ENCODE measurements around the gene ARIH1. TPM values are rescaled to one million over a fixed set of nuclear protein-coding genes. Genes with fewer than 3 reads are reported as not detected.

ARIH1 gene
- polyA plus RNA-seq, 1 donor: 81.2 TPM

- 100% methylated on average over 1 of the region's 6 CpGs for WGBS (ENCODE audit: insufficient coverage, low lambda C conversion rate)
- Histone ChIP-seq H3K27me3 (ENCODE audit: control insufficient read depth, insufficient read depth, low read length) (no peaks in the 10 kb centered on the region), H3K27ac (ENCODE audit: low read length) (no peak overlapping the region), H3K4me3 (ENCODE audit: low read length) (no peak overlapping the region), H3K36me3 (ENCODE audit: control insufficient read depth, insufficient read depth, low read length) (peaks cover 12% of the 10 kb centered on the region), H3K9me3 (ENCODE audit: control insufficient read depth, low read depth, low read length) (no peaks in the 10 kb centered on the region), H3K4me1 (ENCODE audit: control insufficient read depth, insufficient read depth, low read length) (no peaks in the 10 kb centered on the region)
- DNase-seq: no peak
Measured at GRCh38 chr15:72483279-72483678, 9.1 kb downstream of the ARIH1 start.

- Histone ChIP-seq H3K4me1 (ENCODE audit: control insufficient read depth, insufficient read depth, low read length) (no peaks in the 10 kb centered on the region), H3K27me3 (ENCODE audit: control insufficient read depth, insufficient read depth, low read length) (no peaks in the 10 kb centered on the region), H3K36me3 (ENCODE audit: control insufficient read depth, insufficient read depth, low read length) (peaks cover 11% of the 10 kb centered on the region), H3K9me3 (ENCODE audit: control insufficient read depth, low read depth, low read length) (no peaks in the 10 kb centered on the region), H3K4me3 (ENCODE audit: low read length) (no peak overlapping the region), H3K27ac (ENCODE audit: low read length) (no peak overlapping the region)
- DNase-seq: no peak
- WGBS (ENCODE audit: insufficient coverage, low lambda C conversion rate): 100% methylated on average over 1 of the region's 3 CpGs
Measured at GRCh38 chr15:72486144-72486543, 12.0 kb downstream of the ARIH1 start.

GRCh38 chr15:72487070-72487797, 13.1 kb downstream of the ARIH1 start:
- WGBS (ENCODE audit: insufficient coverage, low lambda C conversion rate): no CpG with 5 or more reads among the region's 1 CpG

GRCh38 chr15:72488558-72488957, 14.4 kb downstream of the ARIH1 start:
- Histone ChIP-seq H3K36me3 (ENCODE audit: control insufficient read depth, insufficient read depth, low read length) (peaks cover 8% of the 10 kb centered on the region), H3K27me3 (ENCODE audit: control insufficient read depth, insufficient read depth, low read length) (no peaks in the 10 kb centered on the region), H3K4me3 (ENCODE audit: low read length) (no peak overlapping the region), H3K27ac (ENCODE audit: low read length) (no peak overlapping the region), H3K4me1 (ENCODE audit: control insufficient read depth, insufficient read depth, low read length) (no peaks in the 10 kb centered on the region), H3K9me3 (ENCODE audit: control insufficient read depth, low read depth, low read length) (no peaks in the 10 kb centered on the region)
- no CpG with 5 or more reads among the region's 2 CpGs for WGBS (ENCODE audit: insufficient coverage, low lambda C conversion rate)
- no peak for DNase-seq

More at GRCh38 chr15:72487070-72487797, 13.1 kb downstream of the ARIH1 start:
- no peaks in the 10 kb centered on the region for H3K27me3 ChIP-seq (ENCODE audit: control insufficient read depth, insufficient read depth, low read length)
- no peak for DNase-seq
- no peaks in the 10 kb centered on the region for H3K9me3 ChIP-seq (ENCODE audit: control insufficient read depth, low read depth, low read length)
- peaks cover 11% of the 10 kb centered on the region for H3K36me3 ChIP-seq (ENCODE audit: control insufficient read depth, insufficient read depth, low read length)
- no peak overlapping the region for H3K27ac ChIP-seq (ENCODE audit: low read length)
- H3K4me1 ChIP-seq (ENCODE audit: control insufficient read depth, insufficient read depth, low read length): no peaks in the 10 kb centered on the region
- no peak overlapping the region for H3K4me3 ChIP-seq (ENCODE audit: low read length)

GRCh38 chr15:72489943-72490554, 15.9 kb downstream of the ARIH1 start:
- no peak for DNase-seq
- Histone ChIP-seq H3K27me3 (ENCODE audit: control insufficient read depth, insufficient read depth, low read length) (no peaks in the 10 kb centered on the region), H3K9me3 (ENCODE audit: control insufficient read depth, low read depth, low read length) (no peaks in the 10 kb centered on the region), H3K4me1 (ENCODE audit: control insufficient read depth, insufficient read depth, low read length) (no peaks in the 10 kb centered on the region), H3K4me3 (ENCODE audit: low read length) (no peak overlapping the region), H3K36me3 (ENCODE audit: control insufficient read depth, insufficient read depth, low read length) (peaks cover 7% of the 10 kb centered on the region), H3K27ac (ENCODE audit: low read length) (no peak overlapping the region)
- no CpG with 5 or more reads among the region's 7 CpGs for WGBS (ENCODE audit: insufficient coverage, low lambda C conversion rate)

- Histone ChIP-seq H3K4me3 (ENCODE audit: low read length) (no peak overlapping the region), H3K36me3 (ENCODE audit: control insufficient read depth, insufficient read depth, low read length) (peaks cover 5% of the 10 kb centered on the region), H3K9me3 (ENCODE audit: control insufficient read depth, low read depth, low read length) (no peaks in the 10 kb centered on the region), H3K27me3 (ENCODE audit: control insufficient read depth, insufficient read depth, low read length) (no peaks in the 10 kb centered on the region), H3K27ac (ENCODE audit: low read length) (no peak overlapping the region), H3K4me1 (ENCODE audit: control insufficient read depth, insufficient read depth, low read length) (no peaks in the 10 kb centered on the region)
- 100% methylated on average over 1 of the region's 2 CpGs for WGBS (ENCODE audit: insufficient coverage, low lambda C conversion rate)
- no peak for DNase-seq
Measured at GRCh38 chr15:72491768-72492167, 17.6 kb downstream of the ARIH1 start.

- H3K27me3 ChIP-seq (ENCODE audit: control insufficient read depth, insufficient read depth, low read length): no peaks in the 10 kb centered on the region
- no peak overlapping the region for H3K4me3 ChIP-seq (ENCODE audit: low read length)
- no peak overlapping the region for H3K27ac ChIP-seq (ENCODE audit: low read length)
- peaks cover 5% of the 10 kb centered on the region for H3K36me3 ChIP-seq (ENCODE audit: control insufficient read depth, insufficient read depth, low read length)
- no peaks in the 10 kb centered on the region for H3K9me3 ChIP-seq (ENCODE audit: control insufficient read depth, low read depth, low read length)
- no peaks in the 10 kb centered on the region for H3K4me1 ChIP-seq (ENCODE audit: control insufficient read depth, insufficient read depth, low read length)
- no peak for DNase-seq
Measured at GRCh38 chr15:72492733-72493132, 18.6 kb downstream of the ARIH1 start.

- Histone ChIP-seq H3K9me3 (ENCODE audit: control insufficient read depth, low read depth, low read length) (no peaks in the 10 kb centered on the region), H3K27ac (ENCODE audit: low read length) (no peak overlapping the region), H3K27me3 (ENCODE audit: control insufficient read depth, insufficient read depth, low read length) (no peaks in the 10 kb centered on the region), H3K4me1 (ENCODE audit: control insufficient read depth, insufficient read depth, low read length) (no peaks in the 10 kb centered on the region), H3K36me3 (ENCODE audit: control insufficient read depth, insufficient read depth, low read length) (peaks cover 5% of the 10 kb centered on the region), H3K4me3 (ENCODE audit: low read length) (no peak overlapping the region)
- no peak for DNase-seq
- 83% methylated on average over 1 of the region's 2 CpGs for WGBS (ENCODE audit: insufficient coverage, low lambda C conversion rate)
Measured at GRCh38 chr15:72493220-72493619, 19.1 kb downstream of the ARIH1 start.

- Histone ChIP-seq H3K27me3 (ENCODE audit: control insufficient read depth, insufficient read depth, low read length) (no peaks in the 10 kb centered on the region), H3K4me3 (ENCODE audit: low read length) (no peak overlapping the region), H3K9me3 (ENCODE audit: control insufficient read depth, low read depth, low read length) (no peaks in the 10 kb centered on the region), H3K4me1 (ENCODE audit: control insufficient read depth, insufficient read depth, low read length) (no peaks in the 10 kb centered on the region), H3K36me3 (ENCODE audit: control insufficient read depth, insufficient read depth, low read length) (peaks cover 5% of the 10 kb centered on the region), H3K27ac (ENCODE audit: low read length) (no peak overlapping the region)
- DNase-seq: no peak
- WGBS (ENCODE audit: insufficient coverage, low lambda C conversion rate): no CpG with 5 or more reads among the region's 3 CpGs
Measured at GRCh38 chr15:72495007-72495406, 20.9 kb downstream of the ARIH1 start.

- H3K27me3 ChIP-seq (ENCODE audit: control insufficient read depth, insufficient read depth, low read length): no peaks in the 10 kb centered on the region
- no peaks in the 10 kb centered on the region for H3K9me3 ChIP-seq (ENCODE audit: control insufficient read depth, low read depth, low read length)
- no peak overlapping the region for H3K27ac ChIP-seq (ENCODE audit: low read length)
- H3K4me1 ChIP-seq (ENCODE audit: control insufficient read depth, insufficient read depth, low read length): no peaks in the 10 kb centered on the region
- 64% methylated on average over 2 of the region's 2 CpGs for WGBS (ENCODE audit: insufficient coverage, low lambda C conversion rate)
- no peak overlapping the region for H3K4me3 ChIP-seq (ENCODE audit: low read length)
- no peak for DNase-seq
- H3K36me3 ChIP-seq (ENCODE audit: control insufficient read depth, insufficient read depth, low read length): peaks cover 5% of the 10 kb centered on the region
Measured at GRCh38 chr15:72496783-72497182, 22.7 kb downstream of the ARIH1 start.

GRCh38 chr15:72497402-72497801, 23.3 kb downstream of the ARIH1 start:
- no peak overlapping the region for H3K4me3 ChIP-seq (ENCODE audit: low read length)
- WGBS (ENCODE audit: insufficient coverage, low lambda C conversion rate): 100% methylated on average over 1 of the region's 1 CpG

More at GRCh38 chr15:72497402-72497801, 23.3 kb downstream of the ARIH1 start:
- H3K9me3 ChIP-seq (ENCODE audit: control insufficient read depth, low read depth, low read length): no peaks in the 10 kb centered on the region
- H3K27ac ChIP-seq (ENCODE audit: low read length): no peak overlapping the region
- H3K4me1 ChIP-seq (ENCODE audit: control insufficient read depth, insufficient read depth, low read length): no peaks in the 10 kb centered on the region
- peaks cover 5% of the 10 kb centered on the region for H3K36me3 ChIP-seq (ENCODE audit: control insufficient read depth, insufficient read depth, low read length)
- DNase-seq: no peak
- no peaks in the 10 kb centered on the region for H3K27me3 ChIP-seq (ENCODE audit: control insufficient read depth, insufficient read depth, low read length)

Data from large intestine (tissue), 3 donors.